Upper lobe of left lung (tissue), 4 donors: Measurements from ENCODE around the gene LMNTD2.

Source experiments
- CTCF ChIP-seq, 6 experiments: fragments of 450-650 bp in 4 of 6; fragments of 200-600 bp in 2 of 6; sonication (generic) in 2 of 6; IDR thresholded peaks; one replicate each; pipeline ENCODE4 v1.5.1; 2016 to 2019; ENCODE audit warnings: antibody characterized with exemption in 6 of 6
- POLR2A ChIP-seq, 4 donors: fragments of 450-650 bp; IDR thresholded peaks; one replicate each; pipeline ENCODE4 v1.5.1; 2016 to 2017; ENCODE audit warnings: antibody characterized with exemption in 4 of 4, mild to moderate bottlenecking in 2 of 4
- POLR2AphosphoS5 ChIP-seq, 2 donors: sonication (generic); formaldehyde crosslinking; IDR thresholded peaks; one replicate each; pipeline ENCODE4 v1.5.1; 2017; ENCODE audit warnings: antibody characterized with exemption in 2 of 2

GRCh38 chr11:563812-564578, 3.5 kb upstream of the LMNTD2 start:
- TF ChIP-seq POLR2A (IDR thresholded peaks at IDR 0.05) (no peak), CTCF (IDR thresholded peaks at IDR 0.05) (no peak), POLR2AphosphoS5 (IDR thresholded peaks at IDR 0.05) (no peak)
